DOHH2 (cell line): Measurements from ENCODE around the gene TERB2.
"Not testable (repeated sequence)": the region's sequence is repeated elsewhere in the genome, so short reads cannot be mapped to it uniquely, and the experiment has no call there.

Source experiments
- H3F3A ChIP-seq: fragments of 200-600 bp; sonication (generic), shearing (Covaris generic); 2 replicates; pipeline ENCODE4 v1.6.0; 2016; ENCODE audit warnings: antibody characterized with exemption, mild to moderate bottlenecking; ENCODE audit not compliant: control insufficient read depth, insufficient read depth
- H3K27ac ChIP-seq: fragments of 200-600 bp; sonication (generic); 2 replicates; pipeline ENCODE4 v1.5.1; 2014; ENCODE audit warnings: low read depth, mild to moderate bottlenecking, low read length, moderate library complexity
- H3K27me3 ChIP-seq: fragments of 200-600 bp; sonication (generic); 2 replicates; pipeline ENCODE4 v1.6.1; 2014; ENCODE audit warnings: mild to moderate bottlenecking, low read length, mixed read lengths; ENCODE audit not compliant: control insufficient read depth
- H3K36me3 ChIP-seq: fragments of 200-600 bp; sonication (generic); 2 replicates; pipeline ENCODE4 v1.6.1; 2014; ENCODE audit warnings: mild to moderate bottlenecking, low read length, moderate library complexity, mixed read lengths; ENCODE audit not compliant: control insufficient read depth
- H3K4me1 ChIP-seq: fragments of 200-600 bp; sonication (generic); 2 replicates; pipeline ENCODE4 v1.6.1; 2014; ENCODE audit warnings: mild to moderate bottlenecking, low read length, mixed read lengths; ENCODE audit not compliant: control insufficient read depth
- H3K4me2 ChIP-seq: fragments of 200-600 bp; sonication (generic); 2 replicates; pipeline ENCODE4 v1.6.0; 2014; ENCODE audit warnings: mild to moderate bottlenecking, low read length, moderate library complexity
- H3K4me3 ChIP-seq: fragments of 200-600 bp; sonication (generic); 2 replicates; pipeline ENCODE4 v1.5.1; 2014; ENCODE audit warnings: mild to moderate bottlenecking, low read length, mixed read lengths
- H3K79me2 ChIP-seq: fragments of 200-600 bp; sonication (generic); 2 replicates; pipeline ENCODE4 v1.6.1; 2014; ENCODE audit warnings: mild to moderate bottlenecking, low read length, mixed read lengths; ENCODE audit not compliant: control insufficient read depth
- H3K9me2 ChIP-seq: fragments of 200-600 bp; sonication (generic); replicated peaks from 2 replicates; pipeline ENCODE4 v1.6.1; 2014; ENCODE audit warnings: mild to moderate bottlenecking, low read length, mixed read lengths; ENCODE audit not compliant: control insufficient read depth
- H3K9me3 ChIP-seq: fragments of 200-600 bp; sonication (generic); 2 replicates; pipeline ENCODE4 v1.6.1; 2014; ENCODE audit warnings: antibody characterized with exemption, low read length, mixed read lengths; ENCODE audit not compliant: control insufficient read depth, insufficient read depth
- H4K20me1 ChIP-seq: fragments of 200-600 bp; sonication (generic); 2 replicates; pipeline ENCODE4 v1.6.0; 2014; ENCODE audit warnings: low read depth, mild to moderate bottlenecking, antibody characterized with exemption, low read length, moderate library complexity; ENCODE audit not compliant: control insufficient read depth, insufficient read depth
- EZH2phosphoT487 ChIP-seq: fragments of 200-600 bp; sonication (generic); IDR thresholded peaks from 2 replicates; pipeline ENCODE4 v1.6.1; 2017; ENCODE audit warnings: borderline replicate concordance, mild to moderate bottlenecking, antibody characterized with exemption, low read length, moderate library complexity, mixed read lengths
- TF ChIP-seq, protein P1 (sequence below): fragments of 200-600 bp; sonication (generic); IDR thresholded peaks from one replicate; pipeline ENCODE4 v1.5.1; 2014; ENCODE audit warnings: antibody characterized with exemption, mild to moderate bottlenecking, low read depth, low read length; ENCODE audit not compliant: poor library complexity, severe bottlenecking

The TERB2 gene

DNA sequence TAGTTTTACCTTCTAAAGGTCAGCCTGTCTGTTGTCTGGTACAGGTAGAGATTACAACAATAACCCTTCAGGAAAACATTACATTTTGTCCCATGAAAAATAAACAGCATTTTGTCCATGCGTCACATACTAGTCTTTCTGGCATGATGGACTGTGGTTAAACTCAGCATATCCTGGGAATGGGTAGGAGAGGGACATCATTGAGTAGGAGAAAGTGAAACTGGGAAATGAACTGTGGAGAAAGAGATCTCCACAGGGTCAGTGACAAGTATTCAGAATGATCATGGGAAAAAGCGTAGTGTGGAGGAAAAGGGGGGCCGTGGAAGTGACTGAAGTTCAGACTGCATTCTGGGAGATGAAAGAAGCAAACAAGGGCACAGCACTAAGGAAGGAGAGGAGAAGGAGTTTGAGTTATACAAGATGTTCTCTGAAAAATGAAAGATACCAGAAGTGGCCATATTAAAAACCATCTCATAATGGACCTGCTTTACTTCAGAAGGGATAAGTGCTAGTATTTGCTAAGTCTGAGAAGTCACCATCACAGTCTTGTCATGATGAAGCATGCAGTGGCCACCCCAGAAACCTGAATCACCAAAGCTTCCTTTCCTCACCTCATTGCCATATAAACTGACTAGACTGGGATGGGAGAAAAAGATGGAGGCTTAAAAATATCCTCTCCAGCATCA is 31.8 kb downstream of the TERB2 start:
- H3K4me3 ChIP-seq, H3K9me3 ChIP-seq, H3K4me2 ChIP-seq, H3K4me1 ChIP-seq, H3F3A ChIP-seq, H3K9me2 ChIP-seq, H3K27me3 ChIP-seq, H3K36me3 ChIP-seq, H3K27ac ChIP-seq, H3K79me2 ChIP-seq, H4K20me1 ChIP-seq: not testable (repeated sequence)

DNA sequence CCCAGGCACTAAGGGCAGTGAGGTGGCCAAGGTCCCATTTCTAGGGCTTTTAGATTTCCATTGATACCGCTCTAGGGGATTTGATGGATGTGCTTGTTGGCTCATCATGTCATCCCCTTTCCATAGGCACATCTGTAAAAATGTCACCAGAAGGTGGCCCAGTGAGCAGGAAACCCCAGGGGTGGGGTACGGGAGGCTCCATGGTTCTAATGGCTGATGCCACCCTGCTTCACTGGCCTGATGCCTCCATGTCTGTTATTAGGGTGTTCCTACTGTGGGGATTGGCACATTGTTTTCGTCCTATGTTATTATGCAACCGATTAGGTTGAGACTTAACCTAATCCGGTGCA is 32.4 kb downstream of the TERB2 start:
- not testable (repeated sequence) for H4K20me1 ChIP-seq, H3K79me2 ChIP-seq, H3K4me3 ChIP-seq, H3F3A ChIP-seq, H3K27me3 ChIP-seq, H3K4me2 ChIP-seq, H3K36me3 ChIP-seq, H3K27ac ChIP-seq, H3K4me1 ChIP-seq, H3K9me2 ChIP-seq, H3K9me3 ChIP-seq

DNA sequence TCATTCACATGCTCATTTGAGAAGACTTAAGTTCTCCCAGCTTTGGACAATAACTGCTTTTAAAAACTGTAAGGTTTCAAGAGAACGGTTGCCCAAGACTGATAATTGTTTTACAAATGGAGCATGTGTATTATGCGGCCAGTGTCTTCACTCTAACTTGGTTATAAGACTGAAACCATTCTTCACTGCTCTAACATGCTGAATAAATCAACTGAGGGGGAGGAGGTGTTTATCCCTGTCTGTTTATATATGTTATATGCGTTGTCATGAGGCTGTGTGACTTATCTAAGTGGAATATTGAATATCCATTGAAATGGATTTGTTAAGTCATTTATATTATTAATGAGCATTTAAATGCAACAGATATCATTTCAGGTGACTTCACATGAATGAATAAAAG is 41.1 kb downstream of the TERB2 start:
- H3K9me3 ChIP-seq, H3K36me3 ChIP-seq, H3K4me3 ChIP-seq, H3K9me2 ChIP-seq, H3K4me1 ChIP-seq, H4K20me1 ChIP-seq, H3K79me2 ChIP-seq, H3F3A ChIP-seq, H3K27me3 ChIP-seq, H3K4me2 ChIP-seq, H3K27ac ChIP-seq: not testable (repeated sequence)

DNA sequence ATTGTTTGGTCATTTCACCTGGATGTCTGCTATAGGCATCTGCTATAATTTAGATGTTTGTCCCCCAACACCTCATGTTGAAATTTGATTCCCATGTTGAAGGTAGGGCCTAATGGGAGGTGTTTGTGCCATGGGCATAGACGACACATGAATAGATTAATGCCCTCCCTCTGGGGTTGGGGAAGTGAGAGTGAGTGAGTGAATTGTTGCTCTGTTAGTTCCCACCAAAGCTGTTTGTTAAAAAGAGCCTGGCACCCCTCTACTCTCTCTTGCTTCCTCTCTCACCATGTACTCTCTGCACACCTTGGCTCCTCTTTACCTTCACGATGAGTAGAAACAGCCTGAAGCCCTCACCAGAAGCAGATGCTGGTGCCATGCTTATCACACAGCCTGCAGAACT is 42.6 kb downstream of the TERB2 start:
- TF ChIP-seq, protein P1, sequence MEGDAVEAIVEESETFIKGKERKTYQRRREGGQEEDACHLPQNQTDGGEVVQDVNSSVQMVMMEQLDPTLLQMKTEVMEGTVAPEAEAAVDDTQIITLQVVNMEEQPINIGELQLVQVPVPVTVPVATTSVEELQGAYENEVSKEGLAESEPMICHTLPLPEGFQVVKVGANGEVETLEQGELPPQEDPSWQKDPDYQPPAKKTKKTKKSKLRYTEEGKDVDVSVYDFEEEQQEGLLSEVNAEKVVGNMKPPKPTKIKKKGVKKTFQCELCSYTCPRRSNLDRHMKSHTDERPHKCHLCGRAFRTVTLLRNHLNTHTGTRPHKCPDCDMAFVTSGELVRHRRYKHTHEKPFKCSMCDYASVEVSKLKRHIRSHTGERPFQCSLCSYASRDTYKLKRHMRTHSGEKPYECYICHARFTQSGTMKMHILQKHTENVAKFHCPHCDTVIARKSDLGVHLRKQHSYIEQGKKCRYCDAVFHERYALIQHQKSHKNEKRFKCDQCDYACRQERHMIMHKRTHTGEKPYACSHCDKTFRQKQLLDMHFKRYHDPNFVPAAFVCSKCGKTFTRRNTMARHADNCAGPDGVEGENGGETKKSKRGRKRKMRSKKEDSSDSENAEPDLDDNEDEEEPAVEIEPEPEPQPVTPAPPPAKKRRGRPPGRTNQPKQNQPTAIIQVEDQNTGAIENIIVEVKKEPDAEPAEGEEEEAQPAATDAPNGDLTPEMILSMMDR: no peak
- no peak for TF ChIP-seq EZH2phosphoT487
- H3K4me1 ChIP-seq: no peaks in the 10 kb centered on the region
- no peak overlapping the region for H3K27ac ChIP-seq
- no peaks in the 10 kb centered on the region for H3K79me2 ChIP-seq
- peaks cover 3% of the 10 kb centered on the region; the same call in 1 of the 2 replicates for H3K27me3 ChIP-seq
- H3K4me3 ChIP-seq: no peak overlapping the region
- H3K36me3 ChIP-seq: no peaks in the 10 kb centered on the region
- H3K4me2 ChIP-seq: no peak overlapping the region
- H3K9me2 ChIP-seq: no peaks in the 10 kb centered on the region
- no peaks in the 10 kb centered on the region for H3K9me3 ChIP-seq
- no peaks in the 10 kb centered on the region for H4K20me1 ChIP-seq
- no peaks in the 10 kb centered on the region for H3F3A ChIP-seq

DNA sequence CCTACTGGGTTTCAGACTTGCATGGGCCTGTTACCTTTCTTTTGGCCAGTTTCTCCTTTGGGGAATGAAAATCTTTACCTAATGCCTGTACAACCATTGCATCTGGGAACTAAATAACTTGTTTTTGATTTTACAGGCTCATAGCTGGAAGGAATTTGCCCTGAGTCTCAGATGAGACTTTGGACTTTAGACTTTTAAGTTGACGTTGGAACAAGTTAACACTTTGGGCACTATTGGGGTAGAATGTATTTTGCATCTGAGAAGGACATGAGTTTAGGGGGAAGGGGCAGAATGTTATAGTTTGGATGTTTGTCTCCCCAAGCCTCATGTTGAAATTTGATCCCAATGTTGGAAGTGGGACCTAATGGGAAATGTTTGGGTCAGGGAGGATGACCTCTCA is 44.7 kb downstream of the TERB2 start:
- H3K27ac ChIP-seq, H3K4me1 ChIP-seq, H3K9me2 ChIP-seq, H3K9me3 ChIP-seq, H3K27me3 ChIP-seq, H3K4me2 ChIP-seq, H4K20me1 ChIP-seq, H3K36me3 ChIP-seq, H3K4me3 ChIP-seq, H3K79me2 ChIP-seq, H3F3A ChIP-seq: not testable (repeated sequence)

DNA sequence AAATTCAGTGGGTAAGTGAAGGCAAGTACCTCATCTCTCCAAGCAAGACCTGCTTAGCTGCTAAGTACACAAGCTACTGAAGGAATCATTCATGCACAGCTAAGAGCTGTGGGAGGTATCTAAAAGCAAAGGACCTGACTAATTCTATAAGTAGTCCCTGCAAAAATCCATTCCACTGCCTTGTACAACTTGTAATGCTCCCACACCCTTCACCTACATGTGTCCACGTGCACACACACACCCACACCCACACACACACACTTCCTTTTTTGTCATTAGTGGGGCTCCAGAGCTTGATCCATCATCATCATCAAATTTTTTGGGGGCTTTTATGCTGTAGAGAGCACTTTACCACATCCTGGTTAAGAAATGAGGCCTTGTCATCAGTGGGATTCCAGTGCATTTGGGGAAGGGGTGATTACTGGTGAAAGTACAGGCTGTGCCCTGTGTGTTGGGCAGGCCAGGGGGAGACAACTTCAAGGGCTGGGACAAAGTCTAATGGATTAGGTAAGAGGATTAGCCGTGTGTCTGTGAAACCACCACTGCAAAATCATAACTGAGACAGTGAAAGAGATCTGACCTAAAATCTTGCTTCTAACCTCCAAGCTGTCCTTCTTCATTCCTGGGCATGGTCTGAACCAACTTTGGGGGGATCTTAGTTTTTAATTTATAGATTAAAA is 47.4 kb downstream of the TERB2 start:
- H3K9me3 ChIP-seq, H3K4me2 ChIP-seq, H3K4me3 ChIP-seq, H3K79me2 ChIP-seq, H4K20me1 ChIP-seq, H3K9me2 ChIP-seq, H3K36me3 ChIP-seq, H3K27me3 ChIP-seq, H3K4me1 ChIP-seq, H3F3A ChIP-seq, H3K27ac ChIP-seq: not testable (repeated sequence)

DNA sequence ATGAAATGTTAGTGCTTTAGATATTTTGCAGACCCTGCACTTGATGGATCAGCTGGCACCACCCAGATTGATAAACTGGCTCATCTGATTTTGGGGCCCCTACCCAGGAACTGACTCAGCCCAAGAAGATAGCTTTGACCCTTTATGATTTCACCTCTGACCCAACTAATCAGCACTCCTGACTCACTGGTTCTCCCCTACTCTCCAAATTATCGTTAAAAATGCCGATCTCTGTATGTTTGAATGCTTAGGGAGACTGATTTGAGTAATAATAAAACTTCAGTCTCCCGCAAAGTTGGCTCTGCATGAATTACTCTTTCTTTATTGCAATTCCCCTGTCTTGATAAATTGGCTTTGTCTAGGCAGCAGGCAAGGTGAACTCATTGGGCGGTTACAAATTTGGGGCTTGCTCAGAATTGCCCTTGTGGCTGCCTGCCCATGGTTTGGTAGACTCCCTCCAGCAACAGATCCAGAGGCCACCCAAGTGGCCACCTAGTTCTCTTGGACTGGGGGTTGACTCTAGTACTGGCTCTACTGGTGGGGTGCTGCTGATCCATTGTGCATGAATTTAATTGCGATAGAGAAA is 48.2 kb downstream of the TERB2 start:
- H3K36me3 ChIP-seq, H4K20me1 ChIP-seq, H3K9me3 ChIP-seq, H3K27ac ChIP-seq, H3K4me1 ChIP-seq, H3K9me2 ChIP-seq, H3K79me2 ChIP-seq, H3K4me2 ChIP-seq, H3F3A ChIP-seq, H3K4me3 ChIP-seq, H3K27me3 ChIP-seq: not testable (repeated sequence)
